Breast epithelium (tissue), 4 donors: ENCODE data around the gene WDR93. TPM values are rescaled to one million over a fixed set of nuclear protein-coding genes. Genes with fewer than 3 reads are reported as not detected.
"Not testable (repeated sequence)": the region's sequence is repeated elsewhere in the genome, so short reads cannot be mapped to it uniquely, and the experiment has no call there.

Experiments used
- DNase-seq, 2 donors: peaks; one replicate each; pipeline ENCODE4 v3.0.0-alpha.2; 2019; ENCODE audit warnings: low spot score in 2 of 2
- H3K27ac ChIP-seq, 2 donors: fragments of 200-600 bp; sonication (generic) in 1 of 2; one replicate each; pipeline ENCODE4 v1.5.1; 2016 to 2019; ENCODE audit warnings: mild to moderate bottlenecking in 1 of 2
- H3K27me3 ChIP-seq, 2 donors: fragments of 200-600 bp; sonication (generic) in 1 of 2; one replicate each; pipeline versions ENCODE4 v1.5.1 to v1.6.0; 2017 to 2019; ENCODE audit warnings: control low read depth in 1 of 2, mild to moderate bottlenecking in 1 of 2
- H3K36me3 ChIP-seq: fragments of 200-600 bp; one replicate; pipeline ENCODE4 v1.5.1; 2019
- H3K4me1 ChIP-seq, 2 donors: fragments of 200-600 bp; sonication (generic); one replicate each; pipeline ENCODE4 v1.5.1; 2016 to 2019; ENCODE audit warnings: control low read depth in 1 of 2
- H3K4me3 ChIP-seq, 3 donors: fragments of 200-600 bp; sonication (generic); 1 replicate in 2 of 3; 2 replicates in 1 of 3; pipeline ENCODE4 v1.5.1; 2016 to 2019; ENCODE audit warnings: mild to moderate bottlenecking in 3 of 3, moderate library complexity in 2 of 3
- H3K9me3 ChIP-seq, 2 donors: fragments of 200-600 bp; sonication (generic) in 1 of 2; one replicate each; pipeline ENCODE4 v1.5.1; 2016 to 2019; ENCODE audit warnings: control low read depth in 1 of 2
- POLR2A ChIP-seq: fragments of 450-650 bp; IDR thresholded peaks from one replicate; pipeline ENCODE4 v1.6.1; 2016; ENCODE audit warnings: antibody characterized with exemption, mild to moderate bottlenecking, moderate library complexity
- POLR2AphosphoS5 ChIP-seq, 3 donors: sonication (generic); formaldehyde crosslinking; IDR thresholded peaks; one replicate each; pipeline ENCODE4 v1.6.1; 2017; ENCODE audit warnings: antibody characterized with exemption in 3 of 3
- intact Hi-C: fragments of 100-400 bp; cut with DNase I; formaldehyde crosslinking; loops from one replicate; pipeline ENCODE4 v1.15.1; 2023; ENCODE audit warnings: low total_unique reads
- total RNA-seq, 3 donors: library from RNA; depleted of rRNA; stranded (reverse); fragments of >200 nt; gene quantifications; one replicate each; pipeline ENCODE4 v1.1.0, GENCODE V29; 2016
- TF ChIP-seq, protein P1 (sequence below), 3 donors: fragments of 450-650 bp; IDR thresholded peaks; one replicate each; pipeline ENCODE4 v1.5.1; 2016 to 2017; ENCODE audit warnings: antibody characterized with exemption in 3 of 3, mild to moderate bottlenecking in 3 of 3, moderate library complexity in 3 of 3

Gene WDR93
- total RNA-seq, 3 donors from 2014 or later: 0.80 to 1.0 (median 0.98) TPM

DNA sequence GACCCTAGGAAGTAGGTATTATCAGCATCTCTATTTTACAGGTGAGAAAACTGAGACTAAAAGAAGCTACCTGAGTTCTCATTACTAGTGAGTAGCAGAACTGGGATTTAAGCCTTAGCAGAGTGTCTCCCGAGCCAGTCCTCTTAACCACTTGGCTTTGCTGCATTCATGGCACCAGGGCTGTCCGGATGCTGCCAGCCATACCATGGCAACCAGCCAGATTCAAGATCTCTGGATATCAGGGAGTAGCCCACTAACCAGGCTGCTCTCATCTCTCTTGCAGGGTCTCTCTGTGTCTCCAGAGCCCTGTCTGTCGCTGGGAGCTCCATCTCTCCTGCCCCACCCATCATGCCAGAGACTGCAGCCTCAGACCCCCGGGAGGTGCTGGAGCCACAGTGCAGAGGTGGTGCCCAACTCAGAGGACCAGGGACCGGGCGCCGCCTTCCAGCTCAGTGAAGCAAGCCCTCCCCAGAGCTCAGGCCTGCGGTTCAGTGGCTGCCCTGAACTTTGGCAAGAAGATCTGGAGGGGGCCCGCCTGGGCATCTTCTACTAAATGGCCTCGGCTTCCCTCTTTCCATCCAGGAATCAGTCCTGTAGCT is 87.3 kb downstream of the WDR93 start:
- no peak overlapping the region for H3K27ac ChIP-seq
- intact Hi-C loops: no loop called here
- H3K4me3 ChIP-seq: no peak overlapping the region
- no peaks in the 10 kb centered on the region for H3K36me3 ChIP-seq
- no peaks in the 10 kb centered on the region for H3K4me1 ChIP-seq
- DNase-seq: no peak
- H3K27me3 ChIP-seq: no peaks in the 10 kb centered on the region
- H3K9me3 ChIP-seq: no peaks in the 10 kb centered on the region
- no peak for TF ChIP-seq POLR2AphosphoS5 (IDR thresholded peaks at IDR 0.05)
- TF ChIP-seq, protein P1, sequence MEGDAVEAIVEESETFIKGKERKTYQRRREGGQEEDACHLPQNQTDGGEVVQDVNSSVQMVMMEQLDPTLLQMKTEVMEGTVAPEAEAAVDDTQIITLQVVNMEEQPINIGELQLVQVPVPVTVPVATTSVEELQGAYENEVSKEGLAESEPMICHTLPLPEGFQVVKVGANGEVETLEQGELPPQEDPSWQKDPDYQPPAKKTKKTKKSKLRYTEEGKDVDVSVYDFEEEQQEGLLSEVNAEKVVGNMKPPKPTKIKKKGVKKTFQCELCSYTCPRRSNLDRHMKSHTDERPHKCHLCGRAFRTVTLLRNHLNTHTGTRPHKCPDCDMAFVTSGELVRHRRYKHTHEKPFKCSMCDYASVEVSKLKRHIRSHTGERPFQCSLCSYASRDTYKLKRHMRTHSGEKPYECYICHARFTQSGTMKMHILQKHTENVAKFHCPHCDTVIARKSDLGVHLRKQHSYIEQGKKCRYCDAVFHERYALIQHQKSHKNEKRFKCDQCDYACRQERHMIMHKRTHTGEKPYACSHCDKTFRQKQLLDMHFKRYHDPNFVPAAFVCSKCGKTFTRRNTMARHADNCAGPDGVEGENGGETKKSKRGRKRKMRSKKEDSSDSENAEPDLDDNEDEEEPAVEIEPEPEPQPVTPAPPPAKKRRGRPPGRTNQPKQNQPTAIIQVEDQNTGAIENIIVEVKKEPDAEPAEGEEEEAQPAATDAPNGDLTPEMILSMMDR (IDR thresholded peaks at IDR 0.05): no peak

DNA sequence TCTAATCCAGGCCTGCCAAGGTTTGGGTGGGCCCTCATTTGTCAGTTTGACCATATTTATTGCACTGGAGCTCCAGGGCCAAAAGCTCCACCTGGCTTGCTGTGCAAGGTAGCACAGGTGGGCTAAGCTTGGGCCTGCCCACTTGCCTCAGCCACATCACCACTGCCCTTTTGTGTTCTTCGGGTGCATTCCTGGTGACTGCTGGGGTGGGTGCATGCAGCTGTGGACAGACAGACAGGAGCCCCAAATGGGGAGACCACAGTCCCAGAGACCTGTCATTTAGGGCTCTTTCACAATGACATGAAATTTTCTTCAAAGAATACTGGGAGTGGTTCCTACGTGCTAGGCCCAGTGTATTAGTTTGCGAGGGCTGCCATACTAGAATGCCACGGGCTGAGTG is 88.2 kb downstream of the WDR93 start:
- no peaks in the 10 kb centered on the region for H3K36me3 ChIP-seq
- TF ChIP-seq, protein P1 (IDR thresholded peaks at IDR 0.05): no peak
- TF ChIP-seq POLR2AphosphoS5 (IDR thresholded peaks at IDR 0.05) (no peak), POLR2A (no peak)
- DNase-seq: no peak
- no peaks in the 10 kb centered on the region for H3K9me3 ChIP-seq
- no peak overlapping the region for H3K27ac ChIP-seq
- no peaks in the 10 kb centered on the region for H3K4me1 ChIP-seq
- no peaks in the 10 kb centered on the region for H3K27me3 ChIP-seq
- H3K4me3 ChIP-seq: no peak overlapping the region
- intact Hi-C loops: no loop called here

DNA sequence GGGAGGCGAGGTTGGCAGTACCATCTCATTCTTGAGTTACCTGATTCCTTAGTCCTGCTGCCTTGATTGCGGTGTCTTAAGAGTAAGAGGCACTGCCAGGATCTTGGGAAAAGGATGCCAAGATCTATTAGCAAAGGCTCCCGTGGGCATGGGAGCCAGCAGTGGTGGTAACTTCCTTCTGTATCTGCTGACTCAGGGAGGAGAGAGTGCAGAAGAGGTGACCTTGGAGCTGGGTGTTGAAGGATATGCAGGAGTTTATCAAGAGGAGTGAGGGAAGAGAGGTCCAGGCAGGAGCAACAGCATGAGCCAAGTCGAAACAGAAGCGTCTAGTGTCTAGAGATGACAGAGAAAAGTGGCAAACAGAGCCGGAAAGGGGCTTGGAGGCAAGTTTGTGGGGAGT is 90.0 kb downstream of the WDR93 start:
- Histone ChIP-seq H3K27me3 (no peaks in the 10 kb centered on the region), H3K9me3 (no peaks in the 10 kb centered on the region), H3K4me1 (peaks cover 0 to 5% of the 10 kb centered on the region in 2 donors), H3K4me3 (no peak overlapping the region), H3K36me3 (no peaks in the 10 kb centered on the region), H3K27ac (peak overlapping the region; percentile 32 to 74)
- no peak for DNase-seq
- intact Hi-C loops: no loop called here
- no peak for TF ChIP-seq POLR2A

DNA sequence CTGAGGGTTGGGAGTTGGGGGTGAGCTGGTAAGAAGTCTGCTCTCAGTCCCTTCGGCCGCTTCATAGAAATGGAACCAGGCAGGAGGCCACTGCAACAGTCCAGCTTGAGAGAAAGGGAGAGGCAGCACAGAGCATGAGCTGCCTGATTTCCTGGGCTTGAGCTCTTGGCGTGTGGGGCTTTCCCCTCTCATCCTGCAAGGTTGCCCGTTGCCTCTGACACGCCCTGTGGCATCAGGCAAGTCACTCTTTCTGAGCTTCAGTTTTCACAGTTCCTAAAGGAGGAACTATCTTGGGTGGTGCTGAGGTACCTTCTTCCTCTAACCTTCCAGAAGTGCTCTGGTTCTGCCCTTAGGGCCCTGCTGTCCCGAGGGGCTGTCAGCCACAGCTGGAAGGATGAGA is 90.4 kb downstream of the WDR93 start:
- peak overlapping the region; percentile 52 to 74 for H3K27ac ChIP-seq
- H3K4me3 ChIP-seq: no peak overlapping the region
- DNase-seq: no peak
- H3K36me3 ChIP-seq: no peaks in the 10 kb centered on the region
- H3K4me1 ChIP-seq: peaks cover 0 to 5% of the 10 kb centered on the region in 2 donors
- intact Hi-C loops: no loop called here
- no peak for TF ChIP-seq POLR2AphosphoS5 (IDR thresholded peaks at IDR 0.05)
- TF ChIP-seq, protein P1 (IDR thresholded peaks at IDR 0.05): no peak
- no peak for TF ChIP-seq POLR2A
- H3K27me3 ChIP-seq: no peaks in the 10 kb centered on the region
- no peaks in the 10 kb centered on the region for H3K9me3 ChIP-seq

DNA sequence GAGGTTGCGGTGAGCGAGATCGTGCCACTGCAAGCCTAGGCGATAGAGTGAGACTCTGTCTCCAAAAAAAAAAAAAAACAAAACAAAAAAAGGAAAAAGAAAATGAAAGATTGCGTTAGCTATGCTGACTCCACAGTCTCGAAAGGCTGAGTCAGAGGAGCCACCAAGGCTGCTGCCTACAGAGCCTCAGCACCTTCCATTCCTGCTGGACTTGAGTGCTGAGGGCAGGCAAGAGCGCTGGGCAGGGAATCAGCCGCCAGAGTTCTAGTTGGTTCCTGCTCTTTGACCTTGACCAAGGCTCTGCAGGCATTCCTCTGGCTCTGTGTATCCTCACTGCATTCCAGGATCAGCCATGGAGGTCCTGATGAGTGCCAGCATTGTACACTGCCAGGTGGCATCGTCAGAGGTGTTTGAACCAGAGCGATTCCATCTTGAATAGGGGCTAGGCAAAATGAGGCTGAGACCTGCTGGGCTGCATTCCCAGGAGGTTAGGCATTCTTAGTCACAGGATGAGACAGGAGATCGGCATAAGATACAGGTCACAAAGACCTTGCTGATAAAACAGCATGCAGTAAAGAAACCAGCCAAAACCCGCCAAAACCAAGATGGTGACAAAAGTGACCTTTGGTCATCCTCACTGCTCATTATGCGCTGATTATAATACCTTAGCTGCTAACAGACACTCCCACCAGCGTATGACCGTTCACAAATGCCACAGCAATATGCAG is 91.4 kb downstream of the WDR93 start:
- no peaks in the 10 kb centered on the region for H3K27me3 ChIP-seq
- peak in 2 of 3 donors; percentile 25 to 41 for TF ChIP-seq POLR2AphosphoS5 (IDR thresholded peaks at IDR 0.05)
- TF ChIP-seq, protein P1 (IDR thresholded peaks at IDR 0.05): no peak
- H3K36me3 ChIP-seq: no peaks in the 10 kb centered on the region
- H3K9me3 ChIP-seq: no peaks in the 10 kb centered on the region
- peak overlapping the region; percentile 61 to 74 for H3K27ac ChIP-seq
- peaks cover 0 to 5% of the 10 kb centered on the region in 2 donors for H3K4me1 ChIP-seq
- intact Hi-C loops: no loop called here
- peak in 1 of 2 donors; percentile 68 for DNase-seq
- no peak overlapping the region for H3K4me3 ChIP-seq

DNA sequence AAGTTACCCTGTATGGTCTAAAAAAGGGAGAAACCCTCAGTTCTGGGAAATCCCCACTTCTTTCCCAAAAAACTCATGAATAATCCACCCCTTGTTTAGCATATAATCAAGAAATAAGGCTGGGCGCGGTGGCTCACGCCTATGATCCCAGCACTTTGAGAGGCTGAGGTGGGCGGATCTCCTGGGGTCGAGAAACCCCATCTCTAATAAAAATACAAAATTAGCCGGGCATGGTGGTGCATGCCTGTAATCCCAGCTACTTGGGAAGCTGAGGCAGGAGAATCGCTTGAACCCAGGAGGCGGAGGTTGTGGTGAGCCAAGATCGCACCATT is 92.0 kb downstream of the WDR93 start:
- H3K27me3 ChIP-seq, DNase-seq, H3K4me3 ChIP-seq, H3K4me1 ChIP-seq, H3K9me3 ChIP-seq, intact Hi-C loops, H3K36me3 ChIP-seq: not testable (repeated sequence)
- peak overlapping the region; percentile 61 to 74 for H3K27ac ChIP-seq
